HCT116 (cell line): ENCODE measurements around the gene TMEM52. TPM values are rescaled to one million over a fixed set of nuclear protein-coding genes. Genes with fewer than 3 reads are reported as not detected.

Experiments used
- ATAC-seq: fragments of 200-7000 bp; cut with Tn5 transposase; 2 replicates; pipeline ENCODE4 v1.9.1; 2020; ENCODE audit warnings: mild to moderate bottlenecking, moderate library complexity
- BruUV-seq: library from RNA; stranded (reverse); fragments of 400-500 nt; replicated peaks from 2 replicates; lab custom pipeline; 2021; lab: Mats Ljungman, UMichigan
- CTCF ChIA-PET: fragments of 300-600 bp; sonication (Branson Sonifier 250); formaldehyde crosslinking; loops from one replicate; lab custom pipeline; 2021; ENCODE audit warnings: antibody characterized with exemption; lab: Charles Lee
- POLR2A ChIA-PET: fragments of 300-600, 350-600 bp; sonication (Branson Sonifier 250); formaldehyde crosslinking; loops from one replicate; lab custom pipeline; 2021; ENCODE audit warnings: antibody characterized with exemption; lab: Charles Lee
- RAD21 ChIA-PET, 2 experiments: fragments of 300-600 bp; sonication (Branson Sonifier 250); formaldehyde crosslinking; loops; one replicate each; lab custom pipeline; 2023; ENCODE audit warnings: low total read pairs in 2 of 2; ENCODE audit not compliant: uncharacterized antibody in 2 of 2, unreplicated experiment in 2 of 2, low non-redundant PET in 1 of 2; lab: Charles Lee
- DNase-seq: peaks from one replicate; pipeline ENCODE4 v3.0.0-alpha.2; 2010; ENCODE audit warnings: low read depth, low spot score
- H2AFZ ChIP-seq: fragments of 200-600 bp; shearing (Covaris generic), sonication (generic); 2 replicates; pipeline ENCODE4 v1.6.1; 2017; ENCODE audit warnings: low read depth, mixed run types, mixed read lengths, antibody characterized with exemption, low read length; ENCODE audit not compliant: poor library complexity, severe bottlenecking
- H3K27ac ChIP-seq: 2 replicates; pipeline ENCODE4 v1.5.1; 2012; ENCODE audit warnings: low read depth, low read length
- H3K27me3 ChIP-seq: fragments of 200-600 bp; sonication (generic); 2 replicates; pipeline ENCODE4 v1.6.1; 2016; ENCODE audit warnings: mixed run types, low read length, mixed read lengths; ENCODE audit not compliant: insufficient read depth
- H3K36me3 ChIP-seq, 2 experiments: fragments of 200-500 bp in 1 of 2; fragments of 200-600 bp in 1 of 2; sonication (Bioruptor generic) in 1 of 2; sonication (generic) in 1 of 2; 2 replicates each; pipeline versions ENCODE4 v1.5.1 to v1.6.1; 2014 to 2016; ENCODE audit warnings: low read length in 2 of 2, inconsistent platforms in 1 of 2, mixed read lengths in 1 of 2, mixed run types in 1 of 2; ENCODE audit not compliant: insufficient read depth in 2 of 2, control insufficient read depth in 1 of 2
- H3K4me1 ChIP-seq, 2 experiments: fragments of 200-600 bp in 1 of 2; sonication (generic) in 1 of 2; 2 replicates each; pipeline versions ENCODE4 v1.5.1 to v1.6.1; 2012 to 2017; ENCODE audit warnings: low read length in 2 of 2, inconsistent platforms in 1 of 2, mild to moderate bottlenecking in 1 of 2, mixed read lengths in 1 of 2, mixed run types in 1 of 2, moderate library complexity in 1 of 2; ENCODE audit not compliant: insufficient read depth in 2 of 2, control insufficient read depth in 1 of 2
- H3K4me2 ChIP-seq: fragments of 200-600 bp; sonication (generic); 2 replicates; pipeline ENCODE4 v1.6.1; 2017; ENCODE audit warnings: mixed run types, low read length, mixed read lengths
- H3K4me3 ChIP-seq, 2 experiments: fragments of 200-600 bp in 1 of 2; sonication (generic) in 1 of 2; replicated peaks in 1 of 2; 2 replicates each; pipeline ENCODE4 v1.5.1; 2011 to 2016; ENCODE audit warnings: low read length in 2 of 2, control low read depth in 1 of 2, low read depth in 1 of 2, mild to moderate bottlenecking in 1 of 2, mixed read lengths in 1 of 2, mixed run types in 1 of 2
- H3K79me2 ChIP-seq: fragments of 200-600 bp; sonication (generic); 2 replicates; pipeline ENCODE4 v1.6.1; 2017; ENCODE audit warnings: mild to moderate bottlenecking, mixed run types, low read length, moderate library complexity, mixed read lengths; ENCODE audit not compliant: insufficient read depth
- H3K9ac ChIP-seq: fragments of 200-600 bp; sonication (generic); 2 replicates; pipeline ENCODE4 v1.6.1; 2016; ENCODE audit warnings: low read length, mixed read lengths
- H3K9me2 ChIP-seq: fragments of 200-600 bp; sonication (generic), shearing (Covaris generic); 2 replicates; pipeline ENCODE4 v1.6.1; 2017; ENCODE audit warnings: mixed run types, mild to moderate bottlenecking, moderate library complexity; ENCODE audit not compliant: insufficient read depth
- H3K9me3 ChIP-seq, 2 experiments: fragments of 200-500 bp in 1 of 2; fragments of 200-600 bp in 1 of 2; sonication (Bioruptor generic) in 1 of 2; sonication (generic) in 1 of 2; 2 replicates each; pipeline ENCODE4 v1.6.1; 2014 to 2017; ENCODE audit warnings: low read length in 2 of 2, mixed read lengths in 2 of 2, inconsistent platforms in 1 of 2, low read depth in 1 of 2, mild to moderate bottlenecking in 1 of 2, mixed run types in 1 of 2, moderate library complexity in 1 of 2; ENCODE audit not compliant: control insufficient read depth in 1 of 2, insufficient read depth in 1 of 2
- H4K20me1 ChIP-seq: fragments of 200-600 bp; sonication (generic), shearing (Covaris generic); 2 replicates; pipeline ENCODE4 v1.6.1; 2017; ENCODE audit warnings: mixed run types, mild to moderate bottlenecking, moderate library complexity; ENCODE audit not compliant: insufficient read depth
- EZH2phosphoT487 ChIP-seq: fragments of 200-600 bp; IDR thresholded peaks from 2 replicates; pipeline ENCODE4 v1.6.1; 2018; ENCODE audit warnings: antibody characterized with exemption, borderline replicate concordance
- FOSL1 ChIP-seq: IDR thresholded peaks from 2 replicates; pipeline ENCODE4 v1.6.1; 2012; ENCODE audit warnings: low read depth
- JUND ChIP-seq: IDR thresholded peaks from 2 replicates; pipeline ENCODE4 v1.6.1; 2012
- POLR2AphosphoS5 ChIP-seq: IDR thresholded peaks from 2 replicates; pipeline ENCODE4 v1.6.1; 2011; ENCODE audit warnings: mild to moderate bottlenecking, low read depth, low read length, moderate library complexity
- RAD21 ChIP-seq: IDR thresholded peaks from 2 replicates; pipeline ENCODE4 v1.6.1; 2012; ENCODE audit warnings: low read depth, mild to moderate bottlenecking
- SIN3A ChIP-seq: IDR thresholded peaks from 2 replicates; pipeline ENCODE4 v1.6.1; 2012; ENCODE audit warnings: low read depth
- SP1 ChIP-seq: IDR thresholded peaks from 2 replicates; pipeline ENCODE4 v1.6.1; 2012; ENCODE audit warnings: low read depth
- SRF ChIP-seq: IDR thresholded peaks from 2 replicates; pipeline ENCODE4 v1.6.1; 2012; ENCODE audit warnings: low read depth
- TCF7L2 ChIP-seq: IDR thresholded peaks from 2 replicates; pipeline ENCODE4 v1.7.0; 2011; ENCODE audit warnings: borderline replicate concordance, inconsistent platforms; ENCODE audit not compliant: insufficient read depth, insufficient read length; ENCODE audit errors: extremely low read depth
- ZNF274 ChIP-seq: fragments of 200-500 bp; sonication (Bioruptor generic); IDR thresholded peaks from 2 replicates; pipeline ENCODE4 v1.6.1; 2014; ENCODE audit warnings: mild to moderate bottlenecking, low read depth, low read length, inconsistent platforms
- intact Hi-C: fragments of 100-400 bp; cut with micrococcal nuclease; formaldehyde crosslinking; loops from 2 replicates; pipeline ENCODE4 v1.10.0; 2022
- total RNA-seq: library from RNA; stranded (reverse); gene quantifications from one replicate; pipeline ENCODE4 v1.2.1, GENCODE V29; 2021; ENCODE audit not compliant: unreplicated experiment
- TF ChIP-seq, protein P1 (sequence below): IDR thresholded peaks from 2 replicates; pipeline ENCODE4 v1.6.1; 2012; ENCODE audit warnings: low read depth
- TF ChIP-seq, protein P2 (sequence below): IDR thresholded peaks from 2 replicates; pipeline ENCODE4 v1.6.1; 2012
- TF ChIP-seq, protein P3 (sequence below): IDR thresholded peaks from 2 replicates; pipeline ENCODE4 v1.6.1; 2011; ENCODE audit warnings: mild to moderate bottlenecking, low read length, moderate library complexity; ENCODE audit not compliant: insufficient replicate concordance; ENCODE audit errors: extremely low read depth
- TF ChIP-seq, protein P4 (sequence below): IDR thresholded peaks from 2 replicates; pipeline ENCODE4 v1.6.1; 2012

TMEM52 gene
- total RNA-seq, 1 experiment from 2014 or later = 27.5 TPM

DNA sequence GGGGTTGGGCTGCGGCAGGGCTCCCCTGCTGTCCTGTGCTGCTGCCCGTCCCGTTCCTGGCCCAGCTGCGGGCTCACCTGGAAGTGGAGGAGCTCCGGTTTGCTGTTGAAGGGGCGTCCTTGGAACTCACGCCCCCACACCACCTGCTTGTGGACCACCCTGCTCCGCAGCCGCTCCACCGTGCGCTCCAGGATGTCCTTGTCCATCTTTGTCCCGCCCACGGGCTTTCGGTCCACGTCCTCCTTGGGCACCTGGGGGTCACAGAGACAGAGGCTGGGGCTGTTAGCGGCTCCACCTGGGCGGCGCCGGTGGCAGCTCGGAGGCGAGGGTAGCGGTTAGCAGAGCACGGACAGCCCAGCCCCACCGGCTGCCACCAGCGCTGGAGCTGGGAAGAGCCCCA is 45.7 kb upstream of the TMEM52 start (continued):
- TF ChIP-seq, protein P1, sequence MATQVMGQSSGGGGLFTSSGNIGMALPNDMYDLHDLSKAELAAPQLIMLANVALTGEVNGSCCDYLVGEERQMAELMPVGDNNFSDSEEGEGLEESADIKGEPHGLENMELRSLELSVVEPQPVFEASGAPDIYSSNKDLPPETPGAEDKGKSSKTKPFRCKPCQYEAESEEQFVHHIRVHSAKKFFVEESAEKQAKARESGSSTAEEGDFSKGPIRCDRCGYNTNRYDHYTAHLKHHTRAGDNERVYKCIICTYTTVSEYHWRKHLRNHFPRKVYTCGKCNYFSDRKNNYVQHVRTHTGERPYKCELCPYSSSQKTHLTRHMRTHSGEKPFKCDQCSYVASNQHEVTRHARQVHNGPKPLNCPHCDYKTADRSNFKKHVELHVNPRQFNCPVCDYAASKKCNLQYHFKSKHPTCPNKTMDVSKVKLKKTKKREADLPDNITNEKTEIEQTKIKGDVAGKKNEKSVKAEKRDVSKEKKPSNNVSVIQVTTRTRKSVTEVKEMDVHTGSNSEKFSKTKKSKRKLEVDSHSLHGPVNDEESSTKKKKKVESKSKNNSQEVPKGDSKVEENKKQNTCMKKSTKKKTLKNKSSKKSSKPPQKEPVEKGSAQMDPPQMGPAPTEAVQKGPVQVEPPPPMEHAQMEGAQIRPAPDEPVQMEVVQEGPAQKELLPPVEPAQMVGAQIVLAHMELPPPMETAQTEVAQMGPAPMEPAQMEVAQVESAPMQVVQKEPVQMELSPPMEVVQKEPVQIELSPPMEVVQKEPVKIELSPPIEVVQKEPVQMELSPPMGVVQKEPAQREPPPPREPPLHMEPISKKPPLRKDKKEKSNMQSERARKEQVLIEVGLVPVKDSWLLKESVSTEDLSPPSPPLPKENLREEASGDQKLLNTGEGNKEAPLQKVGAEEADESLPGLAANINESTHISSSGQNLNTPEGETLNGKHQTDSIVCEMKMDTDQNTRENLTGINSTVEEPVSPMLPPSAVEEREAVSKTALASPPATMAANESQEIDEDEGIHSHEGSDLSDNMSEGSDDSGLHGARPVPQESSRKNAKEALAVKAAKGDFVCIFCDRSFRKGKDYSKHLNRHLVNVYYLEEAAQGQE = no peak
- TF ChIP-seq SRF (no peak), RAD21 (no peak), SP1 (no peak), JUND (no peak), SIN3A (no peak), ZNF274 (no peak), POLR2AphosphoS5 (no peak)
- TF ChIP-seq, protein P2, sequence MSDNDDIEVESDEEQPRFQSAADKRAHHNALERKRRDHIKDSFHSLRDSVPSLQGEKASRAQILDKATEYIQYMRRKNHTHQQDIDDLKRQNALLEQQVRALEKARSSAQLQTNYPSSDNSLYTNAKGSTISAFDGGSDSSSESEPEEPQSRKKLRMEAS = no peak
- TF ChIP-seq, protein P3, sequence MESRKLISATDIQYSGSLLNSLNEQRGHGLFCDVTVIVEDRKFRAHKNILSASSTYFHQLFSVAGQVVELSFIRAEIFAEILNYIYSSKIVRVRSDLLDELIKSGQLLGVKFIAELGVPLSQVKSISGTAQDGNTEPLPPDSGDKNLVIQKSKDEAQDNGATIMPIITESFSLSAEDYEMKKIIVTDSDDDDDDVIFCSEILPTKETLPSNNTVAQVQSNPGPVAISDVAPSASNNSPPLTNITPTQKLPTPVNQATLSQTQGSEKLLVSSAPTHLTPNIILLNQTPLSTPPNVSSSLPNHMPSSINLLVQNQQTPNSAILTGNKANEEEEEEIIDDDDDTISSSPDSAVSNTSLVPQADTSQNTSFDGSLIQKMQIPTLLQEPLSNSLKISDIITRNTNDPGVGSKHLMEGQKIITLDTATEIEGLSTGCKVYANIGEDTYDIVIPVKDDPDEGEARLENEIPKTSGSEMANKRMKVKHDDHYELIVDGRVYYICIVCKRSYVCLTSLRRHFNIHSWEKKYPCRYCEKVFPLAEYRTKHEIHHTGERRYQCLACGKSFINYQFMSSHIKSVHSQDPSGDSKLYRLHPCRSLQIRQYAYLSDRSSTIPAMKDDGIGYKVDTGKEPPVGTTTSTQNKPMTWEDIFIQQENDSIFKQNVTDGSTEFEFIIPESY = no peak

DNA sequence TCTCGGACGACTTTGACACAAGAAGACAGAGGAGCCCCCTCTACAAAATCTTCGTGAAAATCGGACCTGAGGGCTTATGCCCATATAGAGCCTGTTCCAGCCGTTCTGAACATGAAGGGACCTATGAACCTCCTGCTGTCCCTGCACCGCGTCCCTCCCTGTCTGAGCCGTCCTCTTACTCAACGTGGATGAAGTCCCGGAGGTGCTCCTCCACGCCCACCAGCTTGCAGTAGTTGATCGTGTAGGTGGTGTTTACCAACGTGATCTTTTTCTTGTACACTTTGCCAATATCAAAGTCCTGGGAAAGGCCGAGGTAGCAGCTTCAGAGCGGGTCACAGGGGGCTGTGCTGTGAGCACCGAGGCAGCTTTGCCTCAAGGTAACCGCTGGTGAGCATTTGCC is 44.5 kb upstream of the TMEM52 start:
- RAD21 ChIA-PET = no interaction called here
- intact Hi-C loops = no loop called here
- TF ChIP-seq FOSL1 (no peak), ZNF274 (no peak), SRF (no peak), EZH2phosphoT487 (no peak), RAD21 (no peak), POLR2AphosphoS5 (no peak), TCF7L2 (no peak), SP1 (no peak)
- TF ChIP-seq, protein P2 = no peak
- TF ChIP-seq, protein P1 = no peak
- TF ChIP-seq, protein P4, sequence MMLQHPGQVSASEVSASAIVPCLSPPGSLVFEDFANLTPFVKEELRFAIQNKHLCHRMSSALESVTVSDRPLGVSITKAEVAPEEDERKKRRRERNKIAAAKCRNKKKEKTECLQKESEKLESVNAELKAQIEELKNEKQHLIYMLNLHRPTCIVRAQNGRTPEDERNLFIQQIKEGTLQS = no peak

More for the DNA sequence above, 44.5 kb upstream of the TMEM52 start:
- Histone ChIP-seq H3K4me1 (peaks cover 12 to 39% of the 10 kb centered on the region in 2 experiments), H3K9me3 (no peaks in the 10 kb centered on the region), H3K27me3 (no peaks in the 10 kb centered on the region), H3K36me3 (no peaks in the 10 kb centered on the region), H3K9ac (no peak overlapping the region), H3K4me3 (no peak overlapping the region), H3K27ac (no peak overlapping the region), H3K4me2 (no peak overlapping the region), H4K20me1 (no peaks in the 10 kb centered on the region), H3K79me2 (no peaks in the 10 kb centered on the region), H2AFZ (no peak overlapping the region), H3K9me2 (no peaks in the 10 kb centered on the region)
- ATAC-seq (no peak), DNase-seq (no peak)
- CTCF ChIA-PET = interaction anchor here (6.7 kb wide), 1 partner anchor 82 kb away, joined by 70 read pairs; no protein-coding TSS in a partner anchor
- no TSS peak for BruUV-seq
- POLR2A ChIA-PET = no interaction called here
